Measurements from ENCODE around the gene GGACT. TPM values are rescaled to one million over a fixed set of nuclear protein-coding genes. Genes with fewer than 3 reads are reported as not detected.

GGACT gene
- total and polyA plus RNA-seq, 2 of the 8 experiments (the other 6 are each of a cell fraction or from before 2014, with no cell fraction given): 1.1 to 1.5 TPM

- POLR2A ChIA-PET (ENCODE audit: partially characterized antibody): no interaction called here
- Histone ChIP-seq H4K20me1 (replicated peaks in 1 of 2; ENCODE audit: control insufficient read depth in 1 of 2, insufficient read depth in 2 of 2, low read length in 2 of 2) (no peaks in the 10 kb centered on the region), H3K4me3 (ENCODE audit: extremely low read depth in 1 of 4, insufficient read depth in 2 of 4, low read depth in 3 of 4, low read length in 4 of 4) (no peak overlapping the region), H3K4ac (replicated peaks; ENCODE audit: insufficient read length, low read depth, low read length) (no peak overlapping the region), H2AK5ac (ENCODE audit: low read depth, low read length) (no peak overlapping the region), H3K14ac (ENCODE audit: insufficient read length) (no peak overlapping the region), H4K8ac (ENCODE audit: extremely low read depth, insufficient read depth, low read length) (no peak overlapping the region), H4K91ac (replicated peaks; ENCODE audit: insufficient read length, low read length) (no peak overlapping the region), H3K23ac (ENCODE audit: insufficient read length) (no peak overlapping the region), H3K79me2 (ENCODE audit: control insufficient read depth in 1 of 2, insufficient read depth in 2 of 2, low read length in 2 of 2) (no peaks in the 10 kb centered on the region), H2BK15ac (ENCODE audit: low read length) (no peak overlapping the region), H3K4me2 (ENCODE audit: insufficient read depth in 1 of 2, low read depth in 2 of 2, low read length in 2 of 2) (no peak overlapping the region), H2BK5ac (ENCODE audit: low read depth, low read length) (no peak overlapping the region), H3K9me3 (ENCODE audit: insufficient read depth in 2 of 2, low read depth in 1 of 2, low read length in 1 of 2) (peaks cover 5 to 12% of the 10 kb centered on the region in 2 experiments; a peak in 2 of 4 replicates), H2BK12ac (ENCODE audit: low read depth, low read length) (no peak overlapping the region), H3K27me3 (replicated peaks in 1 of 4; ENCODE audit: control insufficient read depth in 3 of 4, extremely low read depth in 1 of 4, insufficient read depth in 3 of 4, low read length in 3 of 4) (no peaks in the 10 kb centered on the region), H3K36me3 (ENCODE audit: control insufficient read depth in 2 of 4, insufficient read depth in 4 of 4, low read length in 3 of 4) (peaks cover 0 to 4% (median under 1%) of the 10 kb centered on the region in 4 experiments; a peak in 4 of 8 replicates), H4K5ac (ENCODE audit: insufficient read length, low read depth, low read length) (no peak overlapping the region), H3K27ac (ENCODE audit: low read depth, low read length) (no peak overlapping the region), H3K4me1 (replicated peaks in 1 of 4; ENCODE audit: control insufficient read depth in 3 of 4, insufficient read depth in 4 of 4, low read length in 3 of 4) (no peaks in the 10 kb centered on the region), H3K79me1 (ENCODE audit: low read depth, low read length) (no peaks in the 10 kb centered on the region), H2BK20ac (ENCODE audit: low read length) (no peak overlapping the region), H2BK120ac (replicated peaks; ENCODE audit: low read depth, low read length) (no peak overlapping the region), H2AFZ (ENCODE audit: low read length) (no peak overlapping the region), H3K56ac (replicated peaks; ENCODE audit: insufficient read length, low read depth, low read length) (no peak overlapping the region), H3K23me2 (ENCODE audit: low read depth, low read length) (no peaks in the 10 kb centered on the region), H3K18ac (ENCODE audit: extremely low read depth, low read length) (no peak overlapping the region), H3K9ac (replicated peaks in 1 of 4; ENCODE audit: extremely low read depth in 1 of 4, low read depth in 3 of 4, low read length in 3 of 4) (no peak overlapping the region)
- FAIRE-seq (no peak), DNase-seq (ENCODE audit: low read depth in 1 of 2, low spot score in 2 of 2) (no peak)
- WGBS, 2 experiments (ENCODE audit: extremely low coverage in 1 of 2, insufficient coverage in 1 of 2, insufficient read length in 1 of 2, insufficient replicate concordance in 2 of 2, low coverage in 1 of 2, low lambda C conversion rate in 2 of 2, missing lambda C conversion rate in 1 of 2): 89% methylated on average over 5 of the region's 5 CpGs; no CpG with 5 or more reads in 1 of the 2 experiments
- CTCF ChIA-PET (ENCODE audit: partially characterized antibody): no interaction called here
- TF ChIP-seq CBX5 (IDR thresholded peaks at IDR 0.05; ENCODE audit: low read depth, low read length): no peak
- no peak for TF ChIP-seq SP2 (IDR thresholded peaks at IDR 0.05; ENCODE audit: low read length)
- TF ChIP-seq ATF3 (IDR thresholded peaks at IDR 0.05; ENCODE audit: insufficient read depth, low read depth, low read length): no peak
- TF ChIP-seq TAF7 (optimal IDR thresholded peaks at IDR 0.05; ENCODE audit: borderline replicate concordance, low read depth, low read length): no peak
- TF ChIP-seq EP300 (IDR thresholded peaks at IDR 0.05; ENCODE audit: borderline replicate concordance in 1 of 2, low read depth in 2 of 2, low read length in 2 of 2): no peak
- TF ChIP-seq KDM4A (IDR thresholded peaks at IDR 0.05; ENCODE audit: low read depth, low read length, severe bottlenecking): no peak
- no peak for TF ChIP-seq SIRT6 (IDR thresholded peaks at IDR 0.05; ENCODE audit: low read length)
- no peak for TF ChIP-seq BRCA1 (IDR thresholded peaks at IDR 0.05; ENCODE audit: low read depth, low read length)
- no peak for TF ChIP-seq SP1 (IDR thresholded peaks at IDR 0.05; ENCODE audit: low read depth, low read length)
- TF ChIP-seq CEBPB (IDR thresholded peaks at IDR 0.05; ENCODE audit: low read depth, low read length): no peak
- no peak for TF ChIP-seq SP4 (IDR thresholded peaks at IDR 0.05; ENCODE audit: low read length)
- no peak for TF ChIP-seq GABPA (IDR thresholded peaks at IDR 0.05; ENCODE audit: borderline replicate concordance, insufficient read depth, low read length)
- no peak for TF ChIP-seq TCF12 (IDR thresholded peaks at IDR 0.05; ENCODE audit: low read depth, low read length)
- TF ChIP-seq POLR2AphosphoS5 (IDR thresholded peaks at IDR 0.05; ENCODE audit: low read depth, low read length): no peak
Measured at GRCh38 chr13:100613031-100613430, 24.4 kb upstream of the GGACT start.

All from H1 (cell line).